HG03139 (cell line): Measurements from ENCODE around the gene DLG2.

Experiments
- ATAC-seq: cut with Tn5 transposase; IDR thresholded peaks from one replicate; pipeline ENCODE4 v1.9.1; 2021; ENCODE audit not compliant: unreplicated experiment

The DLG2 gene

DNA sequence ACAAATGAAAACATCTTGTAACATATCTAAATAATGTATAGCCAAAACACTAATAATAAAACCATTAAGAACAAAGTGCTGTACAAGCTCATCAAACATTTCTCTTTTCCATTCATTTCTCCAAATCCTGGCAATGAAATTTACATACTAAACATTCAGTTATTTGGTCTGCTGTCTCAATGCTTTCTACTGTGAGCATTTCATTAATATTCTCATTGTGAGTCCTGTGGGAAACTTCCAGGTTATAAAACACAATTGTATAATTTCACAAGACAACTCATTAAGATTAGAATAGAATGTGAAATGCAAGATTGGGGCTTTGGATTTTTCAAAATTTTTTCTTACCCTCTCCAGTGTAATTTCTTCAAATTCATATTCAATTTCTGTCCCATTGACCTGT lies 1464.0 kb downstream of the DLG2 start:
- ATAC-seq: no peak

DNA sequence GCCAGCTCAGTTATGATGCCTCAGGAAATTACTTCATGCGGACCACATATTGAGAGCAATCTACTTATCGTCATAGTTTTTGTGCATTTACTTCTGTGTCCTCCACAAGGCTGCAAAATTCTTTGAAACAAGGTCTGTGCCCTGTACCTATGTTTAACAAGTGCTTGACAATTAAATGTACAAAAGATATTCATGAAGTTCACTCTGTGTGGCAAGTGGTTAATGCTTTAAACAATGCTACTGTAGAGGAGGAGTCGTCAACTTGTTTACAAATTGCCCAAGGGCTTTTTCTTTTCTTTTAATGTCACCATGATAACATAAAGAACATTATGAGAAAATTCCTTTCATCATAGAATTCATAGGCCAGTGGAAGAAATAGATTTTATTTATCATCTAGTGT lies 1469.5 kb downstream of the DLG2 start:
- no peak for ATAC-seq

DNA sequence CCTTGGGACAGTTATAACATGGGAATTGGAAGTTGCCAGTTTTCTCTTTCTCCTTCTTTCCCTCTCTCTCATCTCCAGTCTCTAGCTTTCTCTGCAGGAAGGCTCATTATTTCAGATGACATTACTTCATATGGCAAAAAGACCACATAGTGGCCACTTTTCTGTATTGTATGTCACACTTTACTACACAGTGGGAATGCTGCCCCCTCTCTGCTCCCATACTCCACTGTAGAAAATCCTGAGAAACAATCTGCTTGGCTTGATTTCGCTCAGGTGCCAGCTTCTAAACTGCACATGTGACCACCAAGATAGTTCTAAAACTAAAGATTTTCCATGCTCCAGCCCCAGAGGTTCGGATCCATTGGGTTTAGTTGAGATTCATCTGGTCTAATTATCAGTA lies 1480.3 kb downstream of the DLG2 start:
- no peak for ATAC-seq

DNA sequence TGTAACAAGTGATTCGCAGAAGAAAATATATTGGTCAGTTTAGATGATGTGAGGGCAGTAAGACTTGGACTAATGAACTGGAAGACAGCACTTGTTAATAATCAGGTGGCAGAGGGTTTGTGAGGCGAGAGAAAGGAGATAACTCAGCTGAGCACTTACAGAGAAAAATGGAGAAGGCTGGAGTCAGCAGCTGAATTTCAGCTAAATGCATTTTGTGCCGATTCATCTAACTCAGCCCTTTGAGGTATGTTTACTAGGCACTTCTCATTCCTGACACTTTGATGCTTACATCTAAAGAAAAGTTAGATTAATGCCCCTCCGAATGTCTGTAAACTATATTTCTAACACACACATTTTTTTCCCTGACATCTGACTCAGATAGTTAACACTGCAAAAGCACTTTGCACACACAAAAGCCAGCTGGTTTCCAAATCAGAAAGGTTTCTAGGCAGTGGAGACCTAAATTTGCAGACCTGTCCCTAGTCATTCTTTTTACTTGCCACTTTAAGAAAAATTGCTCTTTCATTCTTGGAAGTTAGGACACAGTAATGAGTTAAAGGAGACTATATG lies 1481.4 kb downstream of the DLG2 start:
- no peak for ATAC-seq

DNA sequence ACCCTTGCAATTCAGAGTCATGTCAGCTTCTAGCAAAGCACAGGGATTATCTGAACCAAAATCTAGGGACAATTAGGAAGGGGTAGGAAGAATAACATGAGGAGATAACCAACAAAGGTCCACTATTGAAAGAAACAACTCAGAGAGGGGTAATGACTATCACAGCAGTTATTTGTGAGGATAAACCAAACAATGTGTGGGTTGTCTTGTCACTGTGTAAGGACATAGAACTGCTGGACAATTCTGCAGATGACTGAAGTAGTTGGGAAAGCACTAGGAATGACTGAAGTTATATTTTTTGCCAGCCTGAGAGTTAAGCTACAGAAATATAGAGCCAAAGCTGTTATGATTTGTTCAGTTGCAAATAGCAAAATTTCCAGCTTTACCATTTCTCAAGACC lies 1482.6 kb downstream of the DLG2 start:
- no peak for ATAC-seq

DNA sequence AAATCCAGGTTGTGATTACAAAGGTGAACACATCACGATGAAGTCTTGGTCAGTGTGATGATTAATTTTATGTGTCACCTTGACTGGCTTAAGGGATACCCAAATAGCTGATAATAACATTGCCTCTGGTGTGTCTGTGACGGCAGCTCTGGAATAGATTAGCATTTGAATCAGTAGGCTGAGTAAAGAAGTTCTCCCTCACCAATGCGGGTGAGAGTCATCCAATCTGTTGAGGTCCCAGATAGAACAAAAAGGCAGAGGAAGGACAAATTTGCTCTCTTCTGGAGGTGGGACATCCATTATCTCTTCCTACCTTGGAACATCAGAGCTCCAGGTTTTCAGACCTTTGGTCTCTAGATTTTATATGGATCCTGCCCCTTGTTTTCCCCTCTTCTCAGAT lies 1484.7 kb downstream of the DLG2 start:
- ATAC-seq: no peak

DNA sequence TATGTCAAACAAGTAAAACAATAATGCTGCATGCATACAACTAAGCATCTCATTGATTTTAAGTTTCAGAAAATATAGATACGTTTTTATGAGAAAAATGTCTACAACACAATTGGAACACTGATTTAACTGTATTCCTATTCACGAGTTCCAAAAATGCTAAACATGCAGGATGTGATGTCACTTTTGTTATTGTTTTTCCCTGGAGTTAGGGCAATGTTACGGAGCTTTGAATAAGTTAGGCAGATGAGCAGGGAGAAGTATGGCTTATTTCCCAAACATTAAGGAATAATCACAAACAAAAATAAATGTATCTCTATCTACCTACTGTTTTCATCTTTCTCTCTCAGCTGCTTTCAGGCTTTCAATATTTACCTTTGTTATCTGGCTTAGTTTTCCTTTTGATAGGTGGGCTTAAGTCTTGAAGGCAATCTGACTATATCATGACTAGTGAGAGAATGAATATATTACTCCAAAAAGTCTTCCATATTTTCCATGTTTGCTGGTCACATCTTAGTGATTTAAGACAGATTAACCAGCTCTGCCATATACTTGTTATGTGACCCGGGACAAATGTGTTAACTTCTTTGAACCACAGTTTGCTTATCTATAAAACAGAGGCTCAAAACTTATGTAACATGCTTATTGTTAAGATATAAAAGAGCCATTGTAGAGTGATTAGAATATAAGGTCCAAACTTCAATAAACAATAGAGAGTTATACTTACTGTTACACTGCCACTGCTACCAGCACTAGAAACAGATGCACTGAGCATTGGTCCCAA lies 1486.6 kb downstream of the DLG2 start:
- ATAC-seq: no peak

- no peak for ATAC-seq
Observed at GRCh38 chr11:84137960-84138359, 1489.2 kb downstream of the DLG2 start.

GRCh38 chr11:84137505-84137904 lies 1489.6 kb downstream of the DLG2 start:
- no peak for ATAC-seq

DNA sequence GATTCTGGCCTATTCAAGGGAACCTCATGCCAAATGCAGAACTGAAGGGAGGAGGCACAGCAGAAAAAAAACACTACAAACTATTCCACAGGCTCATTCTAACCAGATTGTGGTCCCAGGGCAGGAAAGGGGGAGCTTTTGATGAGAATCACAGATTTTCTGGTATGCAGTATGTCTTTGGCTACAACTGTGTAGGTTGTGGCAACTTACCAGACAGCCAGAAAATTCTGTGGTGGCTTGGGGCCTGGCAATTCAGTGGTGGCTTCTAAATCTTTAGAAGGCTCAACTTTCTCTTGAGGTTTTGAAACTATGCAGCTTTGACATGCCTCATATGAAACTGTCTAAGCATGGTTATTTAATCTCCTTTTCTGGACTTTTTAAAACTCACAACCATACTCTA lies 1490.2 kb downstream of the DLG2 start:
- no peak for ATAC-seq

- ATAC-seq: no peak
Observed at GRCh38 chr11:84130646-84131427, 1496.3 kb downstream of the DLG2 start.

DNA sequence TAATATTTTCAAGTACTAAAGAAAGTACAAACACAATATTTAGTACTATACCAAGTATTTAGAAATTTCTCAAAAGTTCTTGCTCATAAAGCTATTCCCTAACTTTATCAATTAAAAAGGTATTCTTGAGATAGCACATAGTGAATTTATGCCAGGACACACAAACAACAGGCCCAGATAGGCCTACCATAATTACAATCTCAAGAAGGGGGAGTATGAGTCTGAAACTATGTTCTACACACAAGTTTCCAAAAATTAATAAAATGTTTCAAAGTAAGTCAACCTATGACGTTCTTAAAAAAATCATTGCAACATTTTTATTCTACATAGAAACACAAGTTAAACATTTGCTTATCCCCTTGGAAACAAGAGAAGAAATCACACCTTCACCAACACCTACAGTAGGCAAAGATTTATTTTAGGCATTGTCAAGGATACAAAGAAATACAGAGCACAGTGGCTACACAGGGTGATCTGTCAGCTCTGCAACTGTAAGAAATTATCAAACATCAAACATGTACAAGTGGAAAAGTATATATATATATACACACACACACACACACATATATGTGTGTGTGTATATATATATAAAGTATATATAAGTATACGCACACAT lies 1497.1 kb downstream of the DLG2 start:
- no peak for ATAC-seq

- no peak for ATAC-seq
Observed at GRCh38 chr11:84128840-84129239, 1498.3 kb downstream of the DLG2 start.

GRCh38 chr11:84117394-84117793 lies 1509.8 kb downstream of the DLG2 start:
- no peak for ATAC-seq

GRCh38 chr11:84106541-84106940 lies 1520.6 kb downstream of the DLG2 start:
- no peak for ATAC-seq

- no peak for ATAC-seq
Observed at GRCh38 chr11:84105148-84105547, 1522.0 kb downstream of the DLG2 start.

DNA sequence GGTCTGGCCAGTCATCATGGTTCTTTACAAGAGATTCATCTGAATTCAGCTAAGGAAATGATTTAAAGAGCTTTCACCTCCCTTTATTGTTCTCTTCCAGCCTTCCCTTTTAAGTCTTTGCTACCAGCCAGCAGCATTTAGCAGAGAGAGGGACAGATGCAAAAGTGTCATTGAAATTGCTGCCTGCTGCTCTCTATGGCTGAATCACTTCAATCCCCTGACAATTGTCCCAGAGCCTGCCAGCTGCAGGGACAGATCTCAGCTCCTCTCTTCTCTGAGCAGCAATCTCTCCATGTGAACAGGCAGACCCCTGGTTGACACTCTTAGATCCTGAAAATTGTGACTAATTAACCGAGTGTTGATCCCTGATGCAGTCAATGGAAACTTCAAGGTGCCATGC lies 1524.0 kb downstream of the DLG2 start:
- no peak for ATAC-seq

GRCh38 chr11:84097186-84097585 lies 1530.0 kb downstream of the DLG2 start:
- ATAC-seq: no peak

GRCh38 chr11:84091212-84091986 lies 1535.7 kb downstream of the DLG2 start:
- ATAC-seq: no peak

GRCh38 chr11:84089072-84090057 lies 1537.8 kb downstream of the DLG2 start:
- no peak for ATAC-seq
